GM23248 (cell line): ENCODE data around the gene CFAP20.

Source experiments
- EZH2 ChIP-seq: fragments of 200-600 bp; sonication (generic); IDR thresholded peaks from 2 replicates; pipeline ENCODE4 v1.6.1; 2018; ENCODE audit warnings: antibody characterized with exemption, mild to moderate bottlenecking; ENCODE audit not compliant: insufficient read depth, poor library complexity, severe bottlenecking
- EZH2phosphoT487 ChIP-seq: fragments of 200-600 bp; sonication (generic); IDR thresholded peaks from 2 replicates; pipeline ENCODE4 v1.6.1; 2018; ENCODE audit warnings: antibody characterized with exemption, moderate library complexity, mild to moderate bottlenecking, low read depth; ENCODE audit not compliant: insufficient read depth

DNA sequence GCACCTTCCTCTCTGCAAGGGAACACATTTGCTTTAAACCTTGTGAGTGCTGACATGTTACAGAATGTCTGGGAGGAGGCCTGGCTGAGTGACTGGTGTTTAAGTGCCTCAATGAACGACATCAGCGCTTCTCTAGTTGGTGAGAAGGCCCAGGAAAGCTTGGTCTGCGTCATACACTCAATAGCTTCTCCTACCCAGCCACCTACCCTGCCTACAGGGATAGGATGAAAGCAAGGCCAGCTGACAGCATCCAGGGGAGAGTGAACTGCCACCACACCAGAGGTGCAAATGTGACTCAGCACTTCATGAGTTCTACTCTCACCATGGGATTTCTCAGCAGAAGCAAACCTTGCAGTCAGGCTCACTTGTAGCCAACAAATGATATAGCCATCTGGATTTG is 31.7 kb upstream of the CFAP20 start:
- TF ChIP-seq EZH2 (no peak), EZH2phosphoT487 (no peak)
